Trophoblast cell (in vitro differentiated cells and primary cell): ENCODE data around the gene PRPH.

Source experiments
- DNase-seq, 2 donors: peaks; one replicate each; pipeline ENCODE4 v3.0.0-alpha.2; 2016
- H2AFZ ChIP-seq: 2 replicates; pipeline ENCODE4 v1.6.1; 2013; ENCODE audit warnings: low read length, moderate library complexity, mild to moderate bottlenecking; ENCODE audit not compliant: insufficient read depth, poor library complexity
- H2AK5ac ChIP-seq: 2 replicates; pipeline ENCODE4 v1.6.1; 2013; ENCODE audit warnings: mild to moderate bottlenecking, low read length
- H2BK120ac ChIP-seq: 2 replicates; pipeline ENCODE4 v1.6.1; 2013; ENCODE audit warnings: low read length, mild to moderate bottlenecking, moderate library complexity; ENCODE audit not compliant: insufficient read depth, poor library complexity
- H2BK12ac ChIP-seq: 2 replicates; pipeline ENCODE4 v1.6.1; 2013; ENCODE audit warnings: mild to moderate bottlenecking, low read length, moderate library complexity
- H2BK5ac ChIP-seq: 2 replicates; pipeline ENCODE4 v1.6.1; 2013; ENCODE audit warnings: low read length, low read depth, moderate library complexity, mild to moderate bottlenecking; ENCODE audit not compliant: poor library complexity
- H3K14ac ChIP-seq: 2 replicates; pipeline ENCODE4 v1.6.1; 2013; ENCODE audit warnings: mild to moderate bottlenecking, low read length
- H3K18ac ChIP-seq: 2 replicates; pipeline ENCODE4 v1.6.1; 2013; ENCODE audit warnings: mild to moderate bottlenecking, low read length
- H3K23ac ChIP-seq: 2 replicates; pipeline ENCODE4 v1.6.1; 2013; ENCODE audit warnings: low read length
- H3K27ac ChIP-seq: 2 replicates; pipeline ENCODE4 v1.5.1; 2013; ENCODE audit warnings: low read depth, mild to moderate bottlenecking, inconsistent platforms, low read length, moderate library complexity
- H3K27me3 ChIP-seq: 2 replicates; pipeline ENCODE4 v1.6.1; 2013; ENCODE audit warnings: inconsistent platforms, mild to moderate bottlenecking, low read length, moderate library complexity; ENCODE audit not compliant: insufficient read depth
- H3K36me3 ChIP-seq, 2 experiments: 1 replicate in 1 of 2; 2 replicates in 1 of 2; pipeline ENCODE4 v1.6.1; 2013; ENCODE audit warnings: low read length in 2 of 2, mild to moderate bottlenecking in 2 of 2, moderate library complexity in 1 of 2; ENCODE audit not compliant: insufficient read depth in 2 of 2, control insufficient read depth in 1 of 2
- H3K4ac ChIP-seq: 2 replicates; pipeline ENCODE4 v1.6.1; 2013; ENCODE audit warnings: low read depth, mild to moderate bottlenecking, low read length, moderate library complexity
- H3K4me1 ChIP-seq, 2 experiments: 1 replicate in 1 of 2; 2 replicates in 1 of 2; pipeline ENCODE4 v1.6.1; 2013; ENCODE audit warnings: low read length in 2 of 2, mild to moderate bottlenecking in 2 of 2, moderate library complexity in 1 of 2; ENCODE audit not compliant: insufficient read depth in 2 of 2, control insufficient read depth in 1 of 2
- H3K4me2 ChIP-seq: 2 replicates; pipeline ENCODE4 v1.6.1; 2013; ENCODE audit warnings: inconsistent platforms, mild to moderate bottlenecking, low read length, moderate library complexity
- H3K4me3 ChIP-seq: 2 replicates; pipeline ENCODE4 v1.5.1; 2013; ENCODE audit warnings: mild to moderate bottlenecking, low read depth, low read length, inconsistent platforms
- H3K79me1 ChIP-seq: one replicate; pipeline ENCODE4 v1.6.1; 2013; ENCODE audit warnings: low read length
- H3K79me2 ChIP-seq: 2 replicates; pipeline ENCODE4 v1.6.1; 2013; ENCODE audit warnings: low read length, mild to moderate bottlenecking; ENCODE audit not compliant: control insufficient read depth, insufficient read depth, poor library complexity
- H3K9ac ChIP-seq: 2 replicates; pipeline ENCODE4 v1.6.1; 2013; ENCODE audit warnings: mild to moderate bottlenecking, low read length
- H3K9me3 ChIP-seq: 2 replicates; pipeline ENCODE4 v1.6.1; 2013; ENCODE audit warnings: low read depth, mild to moderate bottlenecking, control low read depth, inconsistent platforms, low read length; ENCODE audit not compliant: insufficient read depth
- H4K12ac ChIP-seq: 2 replicates; pipeline ENCODE4 v1.6.1; 2013; ENCODE audit warnings: low read depth, mild to moderate bottlenecking, low read length, moderate library complexity
- H4K8ac ChIP-seq: 2 replicates; pipeline ENCODE4 v1.6.1; 2013; ENCODE audit warnings: low read depth, mild to moderate bottlenecking, low read length, moderate library complexity
- H4K91ac ChIP-seq: one replicate; pipeline ENCODE4 v1.6.1; 2013; ENCODE audit warnings: low read depth, mild to moderate bottlenecking, low read length, moderate library complexity
- WGBS: extraction: QIAGEN DNeasy Blood & Tissue Kit; methylation state at CpG from one replicate; pipeline ENCODE4 v1.1.7; 2013; ENCODE audit warnings: missing lambda C conversion rate; ENCODE audit not compliant: insufficient read length, insufficient coverage; ENCODE audit errors: extremely low coverage; 5-methylcytosine and 5-hydroxymethylcytosine counted together

The PRPH gene

DNA sequence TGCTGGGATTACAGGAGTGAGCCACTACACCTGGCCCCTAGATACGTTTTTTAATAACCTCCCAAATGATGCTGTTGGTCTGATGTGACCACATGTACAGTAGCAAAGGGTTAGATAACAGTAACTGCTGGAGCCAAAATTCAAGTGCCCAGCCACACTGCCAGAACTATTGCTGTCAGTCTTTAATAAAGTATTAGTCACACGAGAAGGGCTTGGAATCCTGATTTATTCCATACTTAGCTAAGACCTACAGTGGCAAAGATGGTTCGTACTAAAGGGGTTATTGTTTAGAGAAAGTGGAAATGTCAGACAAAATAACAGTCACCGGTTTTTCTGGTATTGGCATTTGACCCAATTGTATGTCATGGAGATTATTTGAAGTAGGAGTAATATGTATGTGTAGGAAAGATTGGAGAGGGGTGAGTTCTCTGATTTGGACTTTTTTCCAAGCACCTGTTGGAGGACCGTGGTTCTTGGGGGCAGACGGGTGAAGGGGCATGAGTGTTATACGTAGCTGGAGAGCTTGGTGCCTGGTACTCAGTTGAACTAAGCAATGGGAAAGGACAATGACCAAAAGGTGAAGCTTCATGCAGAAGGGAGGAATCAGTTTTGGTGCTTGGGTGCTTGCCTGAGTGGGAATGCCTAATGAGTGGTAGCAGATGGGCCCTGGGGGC, 20.4 kb upstream of the PRPH start:
- Histone ChIP-seq H3K79me1 (no peaks in the 10 kb centered on the region), H4K8ac (no peak overlapping the region), H3K27me3 (no peaks in the 10 kb centered on the region), H2AK5ac (no peak overlapping the region), H3K4me2 (no peak overlapping the region), H4K12ac (no peak overlapping the region), H3K4me1 (peaks cover 1 to 3% of the 10 kb centered on the region in 2 experiments), H3K4me3 (no peak overlapping the region), H2BK12ac (no peak overlapping the region), H3K36me3 (peaks cover 23 to 39% of the 10 kb centered on the region in 2 experiments), H3K14ac (no peak overlapping the region), H2BK5ac (no peak overlapping the region), H3K23ac (no peak overlapping the region), H3K9ac (no peak overlapping the region), H2AFZ (no peak overlapping the region), H4K91ac (no peak overlapping the region), H2BK120ac (no peak overlapping the region), H3K27ac (no peak overlapping the region), H3K18ac (no peak overlapping the region), H3K79me2 (no peaks in the 10 kb centered on the region), H3K9me3 (no peaks in the 10 kb centered on the region), H3K4ac (no peak overlapping the region)
- no CpG with 5 or more reads among the region's 7 CpGs for WGBS
- DNase-seq, result peak in 1 of 2 donors; percentile 27

GRCh38 chr12:49276304-49277290, 18.4 kb upstream of the PRPH start:
- Histone ChIP-seq H3K36me3 (peaks cover 16 to 21% of the 10 kb centered on the region in 2 experiments), H3K4me1 (peaks cover 2 to 4% of the 10 kb centered on the region in 2 experiments), H3K9me3 (no peaks in the 10 kb centered on the region), H3K4me3 (no peak overlapping the region), H2AFZ (no peak overlapping the region), H2AK5ac (no peak overlapping the region), H4K8ac (no peak overlapping the region), H4K12ac (no peak overlapping the region), H3K23ac (no peak overlapping the region), H3K9ac (no peak overlapping the region), H3K79me1 (no peaks in the 10 kb centered on the region), H3K18ac (no peak overlapping the region), H3K27me3 (no peaks in the 10 kb centered on the region), H3K4ac (no peak overlapping the region), H3K14ac (no peak overlapping the region), H3K79me2 (no peaks in the 10 kb centered on the region), H2BK5ac (no peak overlapping the region), H2BK120ac (no peak overlapping the region), H4K91ac (no peak overlapping the region), H3K27ac (no peak overlapping the region), H3K4me2 (no peak overlapping the region), H2BK12ac (no peak overlapping the region)
- no CpG with 5 or more reads among the region's 13 CpGs for WGBS
- peak in 1 of 2 donors; percentile 18 for DNase-seq

- Histone ChIP-seq H3K18ac (no peak overlapping the region), H3K9me3 (no peaks in the 10 kb centered on the region), H3K23ac (no peak overlapping the region), H3K27ac (no peak overlapping the region), H4K91ac (no peak overlapping the region), H3K27me3 (no peaks in the 10 kb centered on the region), H3K4ac (no peak overlapping the region), H2BK12ac (no peak overlapping the region), H3K9ac (no peak overlapping the region), H2AK5ac (no peak overlapping the region), H3K4me1 (peaks cover 2 to 4% of the 10 kb centered on the region in 2 experiments), H3K79me1 (no peaks in the 10 kb centered on the region), H2BK5ac (no peak overlapping the region), H3K4me2 (no peak overlapping the region), H2BK120ac (no peak overlapping the region), H3K4me3 (no peak overlapping the region), H2AFZ (no peak overlapping the region), H3K14ac (no peak overlapping the region), H3K79me2 (no peaks in the 10 kb centered on the region), H4K8ac (no peak overlapping the region), H4K12ac (no peak overlapping the region), H3K36me3 (peaks cover 11 to 14% of the 10 kb centered on the region in 2 experiments)
- no CpG with 5 or more reads among the region's 7 CpGs for WGBS
- no peak for DNase-seq
Measured at GRCh38 chr12:49277466-49277865, 17.5 kb upstream of the PRPH start.

DNA sequence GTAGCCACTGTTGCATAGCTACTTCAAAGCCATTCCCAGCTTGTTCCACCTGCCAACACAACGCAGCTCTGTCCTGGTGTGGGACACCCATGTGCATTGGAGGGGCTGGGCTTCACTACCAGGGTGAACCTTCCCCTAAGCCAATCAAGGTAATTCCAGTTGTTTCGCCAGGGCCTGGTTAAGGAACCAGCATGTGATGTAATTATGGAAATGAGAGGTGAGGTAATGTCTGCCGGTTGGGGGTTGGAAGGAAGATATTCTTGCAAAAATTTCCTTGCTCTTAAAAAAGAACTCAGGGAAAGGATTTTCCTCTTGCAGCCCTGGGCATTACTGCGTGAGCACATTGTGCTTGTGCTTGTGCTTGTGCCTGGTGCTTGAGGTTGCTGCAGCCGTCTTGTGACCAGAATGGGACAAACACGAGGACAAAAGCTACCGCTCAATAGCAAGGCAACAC, 15.2 kb upstream of the PRPH start:
- no peak overlapping the region for H3K27ac ChIP-seq
- no peaks in the 10 kb centered on the region for H3K36me3 ChIP-seq
- H2AK5ac ChIP-seq, result no peak overlapping the region
- H3K4me3 ChIP-seq, result no peak overlapping the region
- no peak overlapping the region for H4K8ac ChIP-seq
- no peaks in the 10 kb centered on the region for H3K79me2 ChIP-seq
- no peak overlapping the region for H3K4me2 ChIP-seq
- H3K9ac ChIP-seq, result no peak overlapping the region
- no peak overlapping the region for H3K18ac ChIP-seq
- no peak overlapping the region for H3K14ac ChIP-seq
- H3K23ac ChIP-seq, result no peak overlapping the region
- H3K4me1 ChIP-seq, result peaks cover 2 to 4% of the 10 kb centered on the region in 2 experiments
- no peaks in the 10 kb centered on the region for H3K79me1 ChIP-seq
- H3K9me3 ChIP-seq, result peaks cover 3% of the 10 kb centered on the region
- no peak overlapping the region for H2BK5ac ChIP-seq
- H4K91ac ChIP-seq, result no peak overlapping the region
- no CpG with 5 or more reads among the region's 7 CpGs for WGBS
- H3K4ac ChIP-seq, result no peak overlapping the region
- H4K12ac ChIP-seq, result no peak overlapping the region
- H2BK12ac ChIP-seq, result no peak overlapping the region
- no peaks in the 10 kb centered on the region for H3K27me3 ChIP-seq
- no peak overlapping the region for H2BK120ac ChIP-seq
- peak; percentile 69 to 82 for DNase-seq
- no peak overlapping the region for H2AFZ ChIP-seq
